T-helper 2 cell treated with Interferon-gamma antibody and Interleukin-4, amounts not matched to agents 5 μg/mL and 100 μg/mL, for 36 hours (primary cell): ENCODE data around the gene AIFM1.
"Not testable (repeated sequence)": the region's sequence is repeated elsewhere in the genome, so short reads cannot be mapped to it uniquely, and the experiment has no call there.

Experiments
- DNase-seq: peaks from one replicate; pipeline ENCODE4 v3.0.0; 2021; ENCODE audit warnings: low spot score
- H3K27ac Mint-ChIP-seq: one replicate; pipeline ENCODE4 v1.8.0; 2021; ENCODE audit warnings: mild to moderate bottlenecking, mixed read lengths
- H3K27me3 Mint-ChIP-seq: one replicate; pipeline ENCODE4 v1.8.0; 2021; ENCODE audit warnings: low read depth, mixed read lengths
- H3K36me3 Mint-ChIP-seq: one replicate; pipeline ENCODE4 v1.8.0; 2021; ENCODE audit warnings: low read depth, mixed read lengths
- H3K4me1 Mint-ChIP-seq: one replicate; pipeline ENCODE4 v1.8.0; 2021; ENCODE audit warnings: low read depth, mixed read lengths
- H3K4me3 Mint-ChIP-seq: one replicate; pipeline ENCODE4 v1.8.0; 2022; ENCODE audit warnings: mild to moderate bottlenecking, moderate library complexity, mixed read lengths
- H3K9me3 Mint-ChIP-seq: one replicate; pipeline ENCODE4 v1.8.0; 2021; ENCODE audit warnings: mixed read lengths

The AIFM1 gene

GRCh38 chrX:130119312-130119898, 46.2 kb downstream of the AIFM1 start:
- H3K27ac Mint-ChIP-seq: peak overlapping the region; percentile 65
- DNase-seq: no peak
- no peaks in the 10 kb centered on the region for H3K27me3 Mint-ChIP-seq
- H3K4me3 Mint-ChIP-seq: no peak overlapping the region
- peaks cover 8% of the 10 kb centered on the region for H3K36me3 Mint-ChIP-seq
- H3K4me1 Mint-ChIP-seq: peaks cover 23% of the 10 kb centered on the region
- H3K9me3 Mint-ChIP-seq: no peaks in the 10 kb centered on the region

GRCh38 chrX:130118441-130119311, 47.0 kb downstream of the AIFM1 start:
- peak overlapping the region; percentile 67 for H3K27ac Mint-ChIP-seq
- H3K4me3 Mint-ChIP-seq: peak overlapping the region; percentile 14
- no peaks in the 10 kb centered on the region for H3K9me3 Mint-ChIP-seq
- peaks cover 6% of the 10 kb centered on the region for H3K36me3 Mint-ChIP-seq
- peaks cover 29% of the 10 kb centered on the region for H3K4me1 Mint-ChIP-seq
- no peak for DNase-seq
- no peaks in the 10 kb centered on the region for H3K27me3 Mint-ChIP-seq

- Mint-ChIP-seq H3K27ac (no peak overlapping the region), H3K4me1 (peaks cover 27% of the 10 kb centered on the region)
These were observed 48.5 kb downstream of the AIFM1 start for GRCh38 chrX:130117166-130117565.

GRCh38 chrX:130115119-130115885, 50.3 kb downstream of the AIFM1 start:
- not testable (repeated sequence) for H3K27me3 Mint-ChIP-seq, H3K4me3 Mint-ChIP-seq, DNase-seq, H3K9me3 Mint-ChIP-seq, H3K27ac Mint-ChIP-seq, H3K36me3 Mint-ChIP-seq
- peaks cover 30% of the 10 kb centered on the region for H3K4me1 Mint-ChIP-seq

More at GRCh38 chrX:130117166-130117565, 48.5 kb downstream of the AIFM1 start:
- Mint-ChIP-seq H3K9me3 (no peaks in the 10 kb centered on the region), H3K27me3 (no peaks in the 10 kb centered on the region), H3K36me3 (no peaks in the 10 kb centered on the region), H3K4me3 (no peak overlapping the region)
- no peak for DNase-seq

GRCh38 chrX:130114141-130114588, 51.5 kb downstream of the AIFM1 start:
- Mint-ChIP-seq H3K36me3 (no peaks in the 10 kb centered on the region), H3K9me3 (no peaks in the 10 kb centered on the region), H3K4me1 (peaks cover 27% of the 10 kb centered on the region), H3K27me3 (no peaks in the 10 kb centered on the region), H3K4me3 (no peak overlapping the region), H3K27ac (no peak overlapping the region)
- no peak for DNase-seq

GRCh38 chrX:130111220-130112154, 54.2 kb downstream of the AIFM1 start:
- peaks cover 7% of the 10 kb centered on the region for H3K36me3 Mint-ChIP-seq
- peak overlapping the region; percentile 82 for H3K27ac Mint-ChIP-seq
- no peak for DNase-seq
- H3K27me3 Mint-ChIP-seq: no peaks in the 10 kb centered on the region
- peaks cover 26% of the 10 kb centered on the region for H3K4me1 Mint-ChIP-seq
- no peaks in the 10 kb centered on the region for H3K9me3 Mint-ChIP-seq
- peak overlapping the region; percentile 55 for H3K4me3 Mint-ChIP-seq

- Mint-ChIP-seq H3K27ac (peak within 1 kb of the TSS; percentile 87), H3K4me1 (peaks cover 26% of the 10 kb centered on the region), H3K36me3 (peaks cover 7% of the 10 kb centered on the region), H3K4me3 (peak within 1 kb of the TSS; percentile 94), H3K9me3 (no peaks in the 10 kb centered on the region), H3K27me3 (no peaks in the 10 kb centered on the region)
- DNase-seq: peak; percentile 51
These were observed 55.0 kb downstream of the AIFM1 start, which contains the start of gene ELF4 for GRCh38 chrX:130110379-130111219. ELF4 (minus strand) TSS chrX:130110497; CDS start chrX:130081330, 29,167 bp downstream.

GRCh38 chrX:130109429-130110378, 55.9 kb downstream of the AIFM1 start:
- Mint-ChIP-seq H3K4me1 (peaks cover 24% of the 10 kb centered on the region), H3K27me3 (no peaks in the 10 kb centered on the region), H3K9me3 (no peaks in the 10 kb centered on the region), H3K36me3 (peaks cover 7% of the 10 kb centered on the region), H3K27ac (peak overlapping the region; percentile 87), H3K4me3 (peak overlapping the region; percentile 94)
- no peak for DNase-seq

GRCh38 chrX:130108647-130109428, 56.8 kb downstream of the AIFM1 start:
- H3K4me3 Mint-ChIP-seq: peak overlapping the region; percentile 94
- no peaks in the 10 kb centered on the region for H3K9me3 Mint-ChIP-seq
- H3K36me3 Mint-ChIP-seq: peaks cover 11% of the 10 kb centered on the region
- H3K4me1 Mint-ChIP-seq: peaks cover 23% of the 10 kb centered on the region
- peak overlapping the region; percentile 87 for H3K27ac Mint-ChIP-seq
- H3K27me3 Mint-ChIP-seq: no peaks in the 10 kb centered on the region
- DNase-seq: no peak

- Mint-ChIP-seq H3K27ac (peak overlapping the region; percentile 68), H3K4me3 (no peak overlapping the region), H3K27me3 (no peaks in the 10 kb centered on the region), H3K9me3 (no peaks in the 10 kb centered on the region), H3K36me3 (peaks cover 18% of the 10 kb centered on the region), H3K4me1 (peaks cover 25% of the 10 kb centered on the region)
- no peak for DNase-seq
These were observed 59.6 kb downstream of the AIFM1 start for GRCh38 chrX:130106071-130106470.

- no peak for DNase-seq
- no peak overlapping the region for H3K4me3 Mint-ChIP-seq
- no peaks in the 10 kb centered on the region for H3K27me3 Mint-ChIP-seq
- H3K9me3 Mint-ChIP-seq: no peaks in the 10 kb centered on the region
- H3K4me1 Mint-ChIP-seq: peaks cover 31% of the 10 kb centered on the region
- H3K27ac Mint-ChIP-seq: peak overlapping the region; percentile 38
- peaks cover 25% of the 10 kb centered on the region for H3K36me3 Mint-ChIP-seq
These were observed 60.4 kb downstream of the AIFM1 start for GRCh38 chrX:130105244-130105643.
